22Rv1 (cell line): ENCODE data around the gene MAGEF1.

Experiments used
- ZFX ChIP-seq: fragments of 450-650 bp; IDR thresholded peaks from 2 replicates; pipeline ENCODE4 v1.6.1; 2017; ENCODE audit warnings: antibody characterized with exemption, borderline replicate concordance
- TF ChIP-seq, protein P1 (sequence below): fragments of 450-650 bp; IDR thresholded peaks from 2 replicates; pipeline ENCODE4 v1.5.1; 2017; ENCODE audit warnings: mild to moderate bottlenecking

DNA sequence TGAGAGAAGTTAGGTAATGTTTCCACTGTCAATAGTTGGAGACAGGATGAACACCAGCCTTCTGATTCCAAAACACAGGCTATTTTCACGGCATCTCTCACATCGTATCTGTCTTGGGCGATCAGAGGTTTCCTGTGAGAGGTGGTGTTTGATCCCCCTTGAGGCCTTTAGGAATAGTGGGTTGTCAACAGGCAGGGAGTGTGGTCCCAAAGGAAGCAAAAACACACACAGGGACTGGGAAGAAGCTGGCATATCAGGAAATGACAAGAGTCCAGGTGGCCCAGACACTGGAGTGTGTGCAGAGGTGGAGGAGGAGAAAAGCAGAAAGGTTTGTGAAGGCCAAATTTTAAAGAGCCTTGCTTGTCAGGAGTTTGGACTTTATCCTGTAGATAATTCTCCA lies 6.6 kb upstream of the MAGEF1 start:
- TF ChIP-seq, protein P1, sequence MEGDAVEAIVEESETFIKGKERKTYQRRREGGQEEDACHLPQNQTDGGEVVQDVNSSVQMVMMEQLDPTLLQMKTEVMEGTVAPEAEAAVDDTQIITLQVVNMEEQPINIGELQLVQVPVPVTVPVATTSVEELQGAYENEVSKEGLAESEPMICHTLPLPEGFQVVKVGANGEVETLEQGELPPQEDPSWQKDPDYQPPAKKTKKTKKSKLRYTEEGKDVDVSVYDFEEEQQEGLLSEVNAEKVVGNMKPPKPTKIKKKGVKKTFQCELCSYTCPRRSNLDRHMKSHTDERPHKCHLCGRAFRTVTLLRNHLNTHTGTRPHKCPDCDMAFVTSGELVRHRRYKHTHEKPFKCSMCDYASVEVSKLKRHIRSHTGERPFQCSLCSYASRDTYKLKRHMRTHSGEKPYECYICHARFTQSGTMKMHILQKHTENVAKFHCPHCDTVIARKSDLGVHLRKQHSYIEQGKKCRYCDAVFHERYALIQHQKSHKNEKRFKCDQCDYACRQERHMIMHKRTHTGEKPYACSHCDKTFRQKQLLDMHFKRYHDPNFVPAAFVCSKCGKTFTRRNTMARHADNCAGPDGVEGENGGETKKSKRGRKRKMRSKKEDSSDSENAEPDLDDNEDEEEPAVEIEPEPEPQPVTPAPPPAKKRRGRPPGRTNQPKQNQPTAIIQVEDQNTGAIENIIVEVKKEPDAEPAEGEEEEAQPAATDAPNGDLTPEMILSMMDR = no peak
- no peak for TF ChIP-seq ZFX
